ENCODE data around the gene HLA-DMB. TPM values are rescaled to one million over a fixed set of nuclear protein-coding genes. Genes with fewer than 3 reads are reported as not detected.

Gene HLA-DMB
- total RNA-seq, 1 experiment from 2014 or later = 1.7 TPM

DNA sequence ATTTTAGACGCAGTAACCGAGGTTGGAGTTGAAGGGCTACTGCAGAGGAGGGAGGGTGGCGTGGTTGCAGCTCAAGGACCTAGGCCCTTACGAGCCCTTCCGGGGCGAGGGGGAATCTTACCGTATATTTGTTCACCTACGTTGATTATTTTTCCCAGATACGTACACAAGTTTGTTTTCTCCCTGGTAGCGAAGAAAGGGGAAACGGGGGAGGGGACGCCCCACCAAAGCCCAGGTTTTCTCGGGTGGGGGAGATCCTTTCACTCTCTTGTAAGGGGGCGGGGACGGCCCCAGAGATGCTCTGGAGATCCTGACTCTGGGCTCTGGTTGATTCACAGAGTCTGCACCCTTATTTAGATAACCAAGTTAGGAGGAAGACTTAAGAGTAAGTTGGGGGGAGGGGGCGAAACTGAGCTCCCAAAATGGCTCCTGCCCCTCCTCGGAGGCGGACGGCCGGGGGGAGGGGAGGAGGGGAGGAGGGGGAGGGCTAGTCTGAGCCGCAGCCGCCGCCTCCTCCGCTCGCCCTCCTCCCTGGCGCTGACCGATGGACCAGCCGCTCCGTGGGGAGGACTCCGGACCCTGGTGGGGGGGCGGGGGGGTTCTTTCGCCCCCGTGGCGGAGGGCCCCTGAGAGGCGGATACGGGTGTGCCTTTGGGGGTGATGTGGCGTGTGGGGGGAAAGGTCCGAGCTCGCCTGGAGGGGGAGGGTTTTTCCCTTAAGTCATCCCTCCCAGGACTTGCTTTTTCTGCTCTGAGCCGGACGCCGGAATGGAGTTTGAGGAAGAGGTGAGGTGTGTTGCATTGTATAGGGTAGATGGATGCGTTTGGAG, 29.8 kb upstream of the HLA-DMB start:
- Histone ChIP-seq H4K20me1 (ENCODE audit: control insufficient read depth, insufficient read depth, insufficient read length) (no peaks in the 10 kb centered on the region), H3K79me2 (ENCODE audit: insufficient read depth, low read length) (peaks cover 33% of the 10 kb centered on the region), H3K4ac (ENCODE audit: low read depth, low read length) (peak overlapping the region; percentile 97), H2BK120ac (ENCODE audit: low read depth, low read length, poor library complexity, severe bottlenecking) (peak overlapping the region; percentile 96), H2BK5ac (ENCODE audit: insufficient read length, low read length) (peak overlapping the region; percentile 99), H3K14ac (ENCODE audit: insufficient read depth, low read length) (peak overlapping the region; percentile 96), H2BK15ac (ENCODE audit: low read depth, low read length) (no peak overlapping the region), H2AK5ac (ENCODE audit: insufficient read length, low read length) (peak overlapping the region; percentile 44), H3K9me3 (ENCODE audit: control insufficient read depth, low read depth, low read length) (no peaks in the 10 kb centered on the region), H3K23ac (ENCODE audit: insufficient read length, low read depth, low read length) (peak overlapping the region; percentile 64), H3K56ac (ENCODE audit: insufficient read length, low read depth, low read length) (peak overlapping the region; percentile 100), H3K79me1 (ENCODE audit: insufficient read depth, low read depth, low read length, poor library complexity, severe bottlenecking) (no peaks in the 10 kb centered on the region), H3K27ac (ENCODE audit: insufficient read length, low read depth, low read length) (peak overlapping the region; percentile 100), H4K5ac (ENCODE audit: insufficient read length, low read depth, low read length) (peak overlapping the region; percentile 99), H3K18ac (ENCODE audit: insufficient read length, low read depth, low read length) (peak overlapping the region; percentile 96), H3K9ac (ENCODE audit: extremely low read depth, insufficient read length, low read length) (peak overlapping the region; percentile 100), H2BK12ac (ENCODE audit: insufficient read length, low read depth, low read length) (peak overlapping the region; percentile 89), H3K4me1 (ENCODE audit: insufficient read depth, low read length) (no peaks in the 10 kb centered on the region), H3K27me3 (ENCODE audit: insufficient read depth, low read length) (no peaks in the 10 kb centered on the region), H2AFZ (ENCODE audit: low read length) (no peak overlapping the region), H2BK20ac (ENCODE audit: low read depth, low read length, poor library complexity, severe bottlenecking) (peak overlapping the region; percentile 49), H3T11ph (ENCODE audit: low read length) (peak overlapping the region; percentile 96), H4K8ac (replicated peaks; ENCODE audit: insufficient read length, low read depth, low read length) (peak overlapping the region; percentile 97), H4K91ac (ENCODE audit: insufficient read length, low read depth, low read length) (peak overlapping the region; percentile 96), H3K4me2 (ENCODE audit: insufficient read depth, insufficient read length, low read length) (peak overlapping the region; percentile 87), H3K23me2 (ENCODE audit: insufficient read length, low read depth, low read length, poor library complexity, severe bottlenecking) (peaks cover 23% of the 10 kb centered on the region)
- Mint-ChIP-seq H3K27ac (peak overlapping the region; percentile 100), H3K4me1 (peaks cover 23 to 27% of the 10 kb centered on the region in 2 experiments), H3K9me3 (peaks cover 7 to 11% of the 10 kb centered on the region in 2 experiments), H3K36me3 (ENCODE audit: insufficient read depth in 1 of 3, low read depth in 3 of 3) (peaks cover 51 to 57% (median 52%) of the 10 kb centered on the region in 3 experiments), H3K27me3 (ENCODE audit: low read depth) (peaks cover 4% of the 10 kb centered on the region; the same call in 1 of the 2 replicates), H3K4me3 (peak overlapping the region; percentile 96)
- TF ChIP-seq CTCF (conservative IDR thresholded peaks at IDR 0.05) = no peak
- WGBS (ENCODE audit: extremely low coverage, insufficient read length, low lambda C conversion rate) = no CpG with 5 or more reads among the region's 43 CpGs
- peak; percentile 80 for DNase-seq
